ENCODE measurements around the gene MOAP1. TPM values are rescaled to one million over a fixed set of nuclear protein-coding genes. Genes with fewer than 3 reads are reported as not detected.

MOAP1 gene
- total RNA-seq, 3 donors from 2014 or later = 29.0 to 35.9 (median 31.1) TPM

DNA sequence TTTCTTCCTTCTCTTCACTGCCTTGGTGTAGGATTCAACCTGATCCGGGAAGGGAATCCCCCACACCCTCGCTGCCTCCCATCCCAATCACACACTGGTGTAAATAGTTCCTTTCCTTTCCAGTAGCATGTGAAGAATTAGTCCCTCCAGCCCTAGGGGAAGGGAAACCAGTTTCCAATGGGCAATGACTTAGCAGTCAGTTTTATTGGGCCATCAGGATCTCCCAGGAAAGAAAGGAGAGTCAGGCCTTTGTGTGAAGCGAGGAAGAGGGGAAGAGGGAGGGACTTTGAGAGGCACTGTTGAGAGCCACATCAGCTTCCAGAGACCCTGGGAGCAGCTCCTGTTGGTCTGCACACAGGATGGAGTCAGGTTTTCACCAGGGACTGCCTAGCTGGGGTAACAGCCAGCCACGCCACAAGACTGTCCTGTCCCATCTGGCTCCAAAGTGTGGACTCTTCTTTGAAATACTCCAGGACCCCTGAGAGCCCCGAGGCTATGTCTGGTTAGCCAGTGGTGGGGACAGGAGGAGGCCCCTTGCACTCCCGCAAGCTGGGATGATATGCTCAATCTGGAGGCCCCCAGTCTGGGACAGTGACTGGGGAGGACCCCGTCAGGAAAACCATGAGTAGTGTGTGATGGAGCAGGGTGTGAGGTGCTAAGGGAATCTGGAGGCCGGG lies 27.9 kb downstream of the MOAP1 start:
- H3K27me3 ChIP-seq = no peaks in the 10 kb centered on the region
- no peaks in the 10 kb centered on the region for H3K4me1 ChIP-seq
- no peak overlapping the region for H3K27ac ChIP-seq
- no peaks in the 10 kb centered on the region for H3K36me3 ChIP-seq
- TF ChIP-seq, protein P1, sequence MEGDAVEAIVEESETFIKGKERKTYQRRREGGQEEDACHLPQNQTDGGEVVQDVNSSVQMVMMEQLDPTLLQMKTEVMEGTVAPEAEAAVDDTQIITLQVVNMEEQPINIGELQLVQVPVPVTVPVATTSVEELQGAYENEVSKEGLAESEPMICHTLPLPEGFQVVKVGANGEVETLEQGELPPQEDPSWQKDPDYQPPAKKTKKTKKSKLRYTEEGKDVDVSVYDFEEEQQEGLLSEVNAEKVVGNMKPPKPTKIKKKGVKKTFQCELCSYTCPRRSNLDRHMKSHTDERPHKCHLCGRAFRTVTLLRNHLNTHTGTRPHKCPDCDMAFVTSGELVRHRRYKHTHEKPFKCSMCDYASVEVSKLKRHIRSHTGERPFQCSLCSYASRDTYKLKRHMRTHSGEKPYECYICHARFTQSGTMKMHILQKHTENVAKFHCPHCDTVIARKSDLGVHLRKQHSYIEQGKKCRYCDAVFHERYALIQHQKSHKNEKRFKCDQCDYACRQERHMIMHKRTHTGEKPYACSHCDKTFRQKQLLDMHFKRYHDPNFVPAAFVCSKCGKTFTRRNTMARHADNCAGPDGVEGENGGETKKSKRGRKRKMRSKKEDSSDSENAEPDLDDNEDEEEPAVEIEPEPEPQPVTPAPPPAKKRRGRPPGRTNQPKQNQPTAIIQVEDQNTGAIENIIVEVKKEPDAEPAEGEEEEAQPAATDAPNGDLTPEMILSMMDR (IDR thresholded peaks at IDR 0.05) = no peak
- TF ChIP-seq POLR2AphosphoS5 (IDR thresholded peaks at IDR 0.05) = no peak
- no peak for TF ChIP-seq POLR2A (IDR thresholded peaks at IDR 0.05)
- H3K4me3 ChIP-seq = no peak overlapping the region
- intact Hi-C loops (cut with DNase I; ENCODE audit: low total_unique reads) = no loop called here
- no peaks in the 10 kb centered on the region for H3K9me3 ChIP-seq
- DNase-seq (ENCODE audit: low spot score in 2 of 2) = no peak

DNA sequence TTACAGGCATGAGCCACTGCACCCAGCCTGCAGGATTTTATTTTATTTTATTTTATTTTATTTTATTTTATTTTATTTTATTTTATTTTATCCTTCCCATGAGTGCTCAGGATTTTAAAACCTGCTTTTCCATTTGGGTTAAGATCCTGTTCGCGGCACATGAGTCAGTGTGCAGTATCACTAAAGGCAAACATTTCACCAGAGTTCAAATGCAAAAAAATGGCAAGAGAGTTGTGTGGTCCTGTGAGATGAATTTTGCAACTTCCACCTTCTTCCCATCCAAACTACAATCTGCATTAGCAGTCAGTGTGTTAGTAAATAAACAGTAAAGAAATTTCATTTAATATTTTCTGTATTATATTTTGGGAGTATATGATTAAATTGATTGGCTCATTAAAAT lies 29.0 kb downstream of the MOAP1 start:
- intact Hi-C loops (cut with DNase I; ENCODE audit: low total_unique reads) = no loop called here
- H3K36me3 ChIP-seq = no peaks in the 10 kb centered on the region
- no peak for DNase-seq (ENCODE audit: low spot score in 2 of 2)
- no peak overlapping the region for H3K4me3 ChIP-seq
- no peaks in the 10 kb centered on the region for H3K9me3 ChIP-seq
- no peaks in the 10 kb centered on the region for H3K4me1 ChIP-seq
- H3K27me3 ChIP-seq = no peaks in the 10 kb centered on the region
- H3K27ac ChIP-seq = no peak overlapping the region
- TF ChIP-seq, protein P1 (IDR thresholded peaks at IDR 0.05) = no peak
- TF ChIP-seq POLR2AphosphoS5 (IDR thresholded peaks at IDR 0.05) (no peak), POLR2A (IDR thresholded peaks at IDR 0.05) (no peak)

DNA sequence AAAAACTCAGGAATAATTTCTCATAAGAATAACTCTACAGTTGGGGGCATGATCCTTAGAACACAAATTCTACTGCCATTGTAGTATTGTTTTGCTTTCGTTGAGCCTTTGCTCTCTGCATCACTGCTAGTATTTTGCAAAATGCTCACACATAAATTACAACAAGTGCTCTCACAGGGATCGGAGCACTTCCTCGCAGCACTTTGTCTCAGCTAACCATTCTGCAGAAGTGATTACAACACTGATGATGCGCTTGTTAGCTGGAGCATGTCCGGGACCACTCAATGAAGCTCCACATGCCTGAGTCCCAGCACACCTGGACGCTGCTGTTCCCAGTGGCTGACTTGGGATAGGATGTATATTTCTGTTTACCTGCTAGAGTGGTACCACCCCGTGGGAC lies 31.6 kb downstream of the MOAP1 start:
- Histone ChIP-seq H3K36me3 (no peaks in the 10 kb centered on the region), H3K4me1 (no peaks in the 10 kb centered on the region), H3K27me3 (no peaks in the 10 kb centered on the region), H3K4me3 (no peak overlapping the region), H3K9me3 (no peaks in the 10 kb centered on the region), H3K27ac (no peak overlapping the region)
- intact Hi-C loops (cut with DNase I; ENCODE audit: low total_unique reads) = no loop called here
- TF ChIP-seq, protein P1 (IDR thresholded peaks at IDR 0.05) = no peak
- TF ChIP-seq POLR2AphosphoS5 (IDR thresholded peaks at IDR 0.05) = no peak
- no peak for DNase-seq (ENCODE audit: low spot score in 2 of 2)

DNA sequence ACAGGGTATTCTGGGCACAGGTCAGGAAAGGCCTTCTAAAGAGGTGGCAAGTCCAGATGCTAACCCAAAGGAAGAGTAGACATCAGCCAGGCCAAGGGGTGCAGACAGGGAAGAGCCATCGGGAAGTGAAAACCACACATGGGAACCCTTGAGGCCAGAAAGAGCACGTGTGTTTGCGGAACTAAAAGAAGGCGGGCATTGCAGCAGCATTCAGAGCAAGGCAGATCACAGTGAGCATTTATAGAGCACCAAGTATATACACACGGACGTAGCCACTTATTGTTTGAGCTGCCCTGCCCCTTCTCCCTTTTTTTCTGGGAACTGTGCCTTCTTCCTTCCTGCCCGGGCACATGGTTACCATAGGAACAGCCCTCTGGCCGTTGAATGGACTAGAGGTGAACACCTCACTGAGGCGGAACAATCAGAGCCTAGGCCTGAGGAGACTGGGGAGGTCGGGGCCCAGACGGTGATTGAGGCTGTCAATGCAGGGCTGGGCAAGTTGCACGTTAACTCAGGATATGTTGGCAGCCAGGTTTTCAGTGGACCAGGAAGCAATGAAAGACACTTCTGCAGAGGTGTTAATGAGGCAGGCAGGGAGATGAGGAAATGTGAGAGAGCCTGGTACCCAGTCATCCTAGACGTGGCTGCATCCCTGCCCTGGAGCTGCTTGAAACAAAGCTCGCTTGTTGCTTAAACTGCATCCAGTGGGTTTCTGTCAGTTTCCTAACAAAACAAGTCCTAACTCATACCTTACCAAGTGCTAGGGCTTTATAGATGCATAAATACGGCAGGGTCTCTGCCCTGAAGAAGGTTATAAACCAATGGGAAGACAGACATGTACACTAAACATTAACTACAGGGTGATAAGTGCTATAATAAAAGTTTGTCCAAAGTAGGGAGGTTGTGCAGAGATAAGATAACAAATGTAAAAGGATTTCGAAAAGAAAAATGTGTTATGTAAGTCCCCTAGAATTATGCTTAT lies 34.2 kb downstream of the MOAP1 start:
- no peak for DNase-seq (ENCODE audit: low spot score in 2 of 2)
- Histone ChIP-seq H3K27ac (no peak overlapping the region), H3K4me1 (no peaks in the 10 kb centered on the region), H3K4me3 (no peak overlapping the region), H3K27me3 (no peaks in the 10 kb centered on the region), H3K9me3 (no peaks in the 10 kb centered on the region), H3K36me3 (no peaks in the 10 kb centered on the region)
- intact Hi-C loops (cut with DNase I; ENCODE audit: low total_unique reads) = no loop called here
- TF ChIP-seq, protein P1 (IDR thresholded peaks at IDR 0.05) = no peak
- TF ChIP-seq POLR2AphosphoS5 (IDR thresholded peaks at IDR 0.05) = no peak
- TF ChIP-seq POLR2A (IDR thresholded peaks at IDR 0.05) = no peak

DNA sequence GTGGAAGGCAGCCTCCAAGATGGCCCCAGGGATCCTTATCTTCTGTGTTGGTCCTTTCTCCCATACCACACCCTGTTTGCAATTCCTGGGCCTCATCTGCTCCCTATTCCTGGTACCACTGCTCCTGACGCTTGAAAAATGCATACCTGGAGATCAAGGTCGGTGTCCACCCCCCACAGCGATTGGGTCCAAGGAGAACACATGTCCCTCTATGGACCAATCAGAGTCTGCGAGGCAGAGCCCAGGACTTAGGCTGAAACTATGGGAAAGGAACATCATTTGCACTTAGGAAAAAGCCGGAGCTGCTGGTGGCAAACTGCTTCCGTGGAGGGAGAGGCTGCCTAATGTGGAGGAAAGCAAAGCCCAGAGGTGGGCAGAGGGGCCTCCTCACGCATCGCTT lies 35.7 kb downstream of the MOAP1 start:
- TF ChIP-seq POLR2AphosphoS5 (IDR thresholded peaks at IDR 0.05) = no peak
- TF ChIP-seq, protein P1 (IDR thresholded peaks at IDR 0.05) = no peak
- no peak for TF ChIP-seq POLR2A (IDR thresholded peaks at IDR 0.05)
- H3K4me1 ChIP-seq = no peaks in the 10 kb centered on the region
- no peaks in the 10 kb centered on the region for H3K9me3 ChIP-seq
- intact Hi-C loops (cut with DNase I; ENCODE audit: low total_unique reads) = no loop called here
- no peak overlapping the region for H3K4me3 ChIP-seq
- H3K27ac ChIP-seq = no peak overlapping the region
- no peaks in the 10 kb centered on the region for H3K36me3 ChIP-seq
- no peaks in the 10 kb centered on the region for H3K27me3 ChIP-seq
- DNase-seq (ENCODE audit: low spot score in 2 of 2) = no peak

Data from breast epithelium (tissue), 4 donors.